NCI-H1048 (cell line): ENCODE results near the gene CTNNBIP1.
A peak's percentile ranks its signal among the peaks of the same experiment; 100 is the strongest.

ENCODE experiments used
- DNase-seq: peaks from one replicate; lab custom pipeline; 2025; lab: John Stamatoyannopoulos, UW

The CTNNBIP1 gene

DNA sequence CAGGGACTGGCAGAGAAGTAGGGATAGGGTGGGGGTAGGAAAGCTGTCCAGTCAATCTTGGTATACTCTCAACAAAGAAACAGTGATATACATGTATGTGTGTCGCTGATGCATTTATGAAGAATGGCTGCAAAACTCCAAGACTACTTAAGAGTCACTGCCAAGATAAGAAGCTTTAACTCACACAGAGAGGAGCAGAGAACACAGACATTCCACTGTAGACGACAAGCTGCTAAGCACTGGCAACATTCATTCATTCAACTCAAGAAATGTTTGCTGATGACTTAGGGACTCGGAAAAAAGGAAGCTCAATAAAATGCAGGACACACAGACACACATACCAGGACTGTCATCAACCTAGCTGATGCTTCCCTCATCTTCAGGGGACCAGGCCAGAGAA, 5.5 kb downstream of the CTNNBIP1 start:
- DNase-seq, result no peak

- DNase-seq, result no peak
These were observed 6.1 kb downstream of the CTNNBIP1 start for GRCh38 chr1:9903801-9904527.

- DNase-seq, result no peak
These were observed 8.0 kb downstream of the CTNNBIP1 start for GRCh38 chr1:9902060-9902452.

- DNase-seq, result no peak
These were observed 8.7 kb downstream of the CTNNBIP1 start for GRCh38 chr1:9901148-9902059.

DNA sequence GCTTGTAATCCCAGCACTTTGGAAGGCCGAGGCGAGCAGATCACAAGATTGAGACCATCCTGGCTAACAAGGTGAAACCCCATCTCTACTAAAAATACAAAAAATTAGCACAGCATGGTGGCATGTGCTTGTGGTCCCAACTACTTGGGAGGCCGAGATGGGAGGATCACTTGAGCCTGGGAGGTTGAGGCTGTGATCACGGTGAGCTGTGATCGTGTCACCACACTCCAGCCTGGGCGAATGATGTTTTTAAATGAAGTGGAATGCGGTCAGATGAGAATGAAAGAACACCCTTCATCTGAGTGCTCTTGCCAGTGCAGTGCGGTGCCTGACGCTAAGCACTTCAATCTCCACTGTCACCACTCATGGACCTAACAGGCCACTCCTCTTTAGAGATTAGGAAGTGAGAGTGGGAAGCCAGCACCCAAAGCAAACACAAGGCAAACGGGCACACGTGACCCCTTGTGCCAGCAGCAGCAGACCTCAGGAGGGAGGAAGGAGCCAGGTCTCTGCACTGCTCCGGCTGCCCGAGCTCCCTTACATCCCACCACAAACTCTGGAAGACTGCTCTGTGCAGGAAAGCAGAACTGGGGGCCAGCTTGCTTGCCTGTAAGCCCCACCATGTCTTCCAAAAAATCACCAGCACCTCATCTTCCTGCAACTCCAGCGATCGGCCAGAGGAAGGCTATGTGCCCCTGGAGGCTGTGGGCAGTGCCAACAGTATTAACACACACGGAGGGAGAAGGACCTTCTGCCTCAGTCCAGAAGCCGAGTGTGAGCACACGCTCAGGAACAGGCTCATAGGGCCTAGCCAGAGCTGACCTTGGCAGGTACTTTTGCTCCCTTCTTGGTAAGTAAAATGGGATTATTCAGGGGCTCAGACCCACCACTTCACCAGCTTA, 9.7 kb downstream of the CTNNBIP1 start:
- no peak for DNase-seq

DNA sequence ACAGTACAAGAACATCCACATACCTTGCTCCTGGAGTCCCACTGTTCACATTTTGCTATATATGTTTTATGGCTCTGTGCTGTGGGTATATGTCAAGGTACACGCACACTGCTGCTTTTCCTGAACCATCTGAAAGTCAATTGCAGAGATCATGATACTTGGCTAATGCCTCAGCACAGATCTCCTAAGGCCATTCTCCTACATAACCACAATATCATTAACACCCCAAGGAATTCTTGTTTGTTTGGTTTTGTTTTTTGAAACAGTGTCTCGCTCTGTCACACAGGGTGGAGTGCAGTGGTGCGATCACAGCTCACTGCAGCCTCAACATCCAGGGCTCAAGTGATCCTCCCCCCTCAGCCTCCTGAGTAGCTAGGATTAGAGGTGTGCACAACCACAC, 16.0 kb downstream of the CTNNBIP1 start:
- DNase-seq, result no peak

- DNase-seq, result peak; percentile 22
These were observed 17.2 kb downstream of the CTNNBIP1 start for GRCh38 chr1:9892563-9893528.

- DNase-seq, result no peak
These were observed 18.9 kb downstream of the CTNNBIP1 start for GRCh38 chr1:9891207-9891606.

DNA sequence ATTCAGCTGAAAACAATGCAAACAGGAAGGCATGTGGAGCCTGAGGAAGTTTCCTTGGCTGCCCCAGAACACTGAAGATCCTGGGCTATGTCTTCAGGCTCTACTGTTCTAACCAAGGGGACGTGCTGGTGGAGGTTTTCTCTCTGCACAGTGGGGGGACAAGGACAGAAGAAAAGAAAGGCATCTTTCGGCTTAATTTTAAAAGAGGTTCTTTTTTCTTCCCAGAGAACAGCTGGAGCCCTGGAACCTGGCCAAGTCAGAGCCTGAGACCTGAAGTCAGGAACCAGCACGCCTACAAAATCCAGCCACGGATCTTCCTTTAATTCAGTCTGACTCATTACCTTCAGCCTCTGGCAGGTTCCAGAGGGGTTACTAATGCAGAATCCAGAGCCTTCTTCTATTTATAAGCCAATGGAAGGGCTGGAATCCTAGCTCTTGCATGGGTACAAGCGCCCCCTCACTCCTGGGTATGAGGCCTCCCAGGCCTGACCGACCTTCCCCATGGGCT, 19.8 kb downstream of the CTNNBIP1 start:
- DNase-seq, result no peak

- DNase-seq, result no peak
These were observed 20.7 kb downstream of the CTNNBIP1 start for GRCh38 chr1:9889411-9889810.

- DNase-seq, result no peak
These were observed 21.2 kb downstream of the CTNNBIP1 start for GRCh38 chr1:9888886-9889285.

- no peak for DNase-seq
These were observed 23.0 kb downstream of the CTNNBIP1 start for GRCh38 chr1:9887070-9887469.

DNA sequence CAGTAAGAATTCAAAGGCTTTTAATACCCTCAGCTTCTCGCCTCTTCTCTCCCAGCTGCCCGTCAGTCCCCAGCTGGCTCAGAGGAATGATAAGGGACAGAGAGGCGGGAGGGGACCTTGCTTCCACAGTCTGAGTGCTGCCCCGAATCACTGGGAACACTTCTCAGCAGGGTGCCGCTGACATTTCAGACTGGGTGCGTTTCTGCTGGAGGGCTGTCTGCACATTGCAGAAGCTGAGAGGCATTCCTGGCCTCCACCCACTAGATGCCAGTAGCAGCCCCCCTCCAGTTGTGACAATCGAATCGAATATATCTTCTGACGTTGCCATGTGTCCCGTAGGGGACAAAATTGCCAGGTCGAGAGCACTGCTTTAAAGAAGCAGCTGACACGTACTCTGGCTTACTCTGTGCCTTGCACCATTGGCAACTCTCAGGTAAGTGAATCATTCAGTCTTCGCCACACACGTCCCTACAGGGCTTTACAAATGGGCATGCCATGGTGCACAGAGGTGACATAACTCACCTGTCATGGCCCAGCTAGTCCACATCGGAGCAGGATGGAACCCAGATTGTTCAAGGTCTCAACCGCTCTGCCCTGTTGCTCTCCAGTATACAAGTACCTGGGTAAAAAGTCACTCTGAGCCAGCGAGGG, 23.9 kb downstream of the CTNNBIP1 start:
- no peak for DNase-seq

GRCh38 chr1:9884805-9885204, 25.3 kb downstream of the CTNNBIP1 start:
- DNase-seq, result no peak

GRCh38 chr1:9883585-9884449, 26.3 kb downstream of the CTNNBIP1 start:
- no peak for DNase-seq

- no peak for DNase-seq
These were observed 27.1 kb downstream of the CTNNBIP1 start for GRCh38 chr1:9882945-9883303.

DNA sequence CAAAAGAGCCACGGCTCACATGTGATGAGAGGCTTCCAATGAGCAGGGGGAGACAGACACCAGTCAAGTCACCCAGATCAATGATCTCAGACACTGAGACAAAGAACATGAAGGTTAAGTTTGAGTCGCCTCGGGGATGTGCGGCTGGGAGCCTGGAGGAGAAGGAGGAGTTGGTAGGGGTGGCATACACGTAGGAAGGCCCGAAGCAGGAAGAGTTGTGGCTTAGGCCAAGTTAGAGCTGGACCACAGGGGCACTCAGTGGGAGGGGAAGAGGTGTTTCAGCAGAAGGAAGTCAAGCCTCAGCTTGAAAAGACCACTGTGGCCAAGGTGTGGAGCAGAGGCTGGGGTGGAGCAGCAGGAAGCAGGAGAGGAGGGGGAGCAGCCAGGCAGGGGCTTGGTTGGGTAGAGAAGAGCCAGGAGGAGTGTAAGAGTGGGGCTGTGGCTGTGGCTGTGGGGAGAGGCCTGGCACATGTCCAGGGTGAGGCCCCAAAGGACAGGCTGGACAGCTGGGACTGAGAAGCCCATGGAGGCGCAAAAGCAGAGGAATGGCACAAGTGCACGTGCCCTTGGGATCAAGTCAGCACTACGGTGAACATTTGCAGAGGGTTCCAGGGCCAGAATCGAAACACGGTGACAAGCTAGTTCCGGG, 27.6 kb downstream of the CTNNBIP1 start:
- DNase-seq, result no peak

DNA sequence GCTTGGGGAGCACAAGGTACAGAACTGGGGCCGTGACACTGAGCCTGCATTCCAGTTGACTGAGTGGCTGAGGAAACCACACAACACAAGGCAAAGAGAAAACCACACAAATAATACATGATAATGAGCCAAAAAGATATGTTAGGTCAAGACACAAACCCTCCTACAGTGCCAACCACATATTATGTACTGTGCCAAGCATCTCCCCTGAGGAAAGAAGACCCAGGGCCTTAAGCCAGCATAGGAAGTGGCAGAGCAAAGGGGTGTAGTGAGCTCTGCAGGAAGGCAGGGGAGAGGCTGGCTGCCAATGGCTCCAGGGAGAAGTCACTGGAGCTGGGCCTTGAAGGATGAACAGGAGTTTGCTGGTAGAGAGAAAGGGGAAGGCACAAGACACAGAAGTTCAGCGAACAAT, 28.2 kb downstream of the CTNNBIP1 start:
- DNase-seq, result no peak

- no peak for DNase-seq
These were observed 31.7 kb downstream of the CTNNBIP1 start for GRCh38 chr1:9878404-9878803.
